Smooth muscle cell (in vitro differentiated cells): Measurements from ENCODE around the gene ZNF532. TPM values are rescaled to one million over a fixed set of nuclear protein-coding genes. Genes with fewer than 3 reads are reported as not detected.
A peak's percentile ranks its signal among the peaks of the same experiment; 100 is the strongest.

Experiments used
- DNase-seq: peaks from one replicate; lab custom pipeline; 2025; ENCODE audit not compliant: unreplicated experiment; lab: John Stamatoyannopoulos, UW
- H2AFZ ChIP-seq: fragments of 200-600 bp; sonication (generic); 2 replicates; pipeline ENCODE4 v1.6.0; 2016; ENCODE audit warnings: antibody characterized with exemption, low read depth, mild to moderate bottlenecking
- H3F3A ChIP-seq: fragments of 200-600 bp; sonication (generic); 2 replicates; pipeline ENCODE4 v1.6.0; 2017; ENCODE audit warnings: antibody characterized with exemption, low read depth
- H3K27ac ChIP-seq: fragments of 200-600 bp; sonication (generic); 2 replicates; pipeline ENCODE4 v1.5.1; 2016; ENCODE audit warnings: low read depth, mild to moderate bottlenecking
- H3K27me3 ChIP-seq: fragments of 200-600 bp; sonication (generic); 2 replicates; pipeline ENCODE4 v1.6.1; 2016; ENCODE audit warnings: low read depth, mild to moderate bottlenecking
- H3K36me3 ChIP-seq: fragments of 200-600 bp; sonication (generic); 2 replicates; pipeline ENCODE4 v1.5.1; 2016; ENCODE audit warnings: low read depth
- H3K4me1 ChIP-seq: fragments of 200-600 bp; sonication (generic); 2 replicates; pipeline ENCODE4 v1.5.1; 2016; ENCODE audit warnings: low read depth
- H3K4me2 ChIP-seq: fragments of 200-600 bp; sonication (generic); 2 replicates; pipeline ENCODE4 v1.6.0; 2016; ENCODE audit warnings: mild to moderate bottlenecking
- H3K4me3 ChIP-seq: fragments of 200-600 bp; sonication (generic); 2 replicates; pipeline ENCODE4 v1.5.1; 2016; ENCODE audit warnings: mild to moderate bottlenecking
- H3K79me2 ChIP-seq: fragments of 200-600 bp; sonication (generic); 2 replicates; pipeline ENCODE4 v1.6.0; 2016; ENCODE audit warnings: low read depth, mild to moderate bottlenecking
- H3K9ac ChIP-seq: fragments of 200-600 bp; sonication (generic); 2 replicates; pipeline ENCODE4 v1.6.0; 2016; ENCODE audit warnings: low read depth
- H3K9me3 ChIP-seq: fragments of 200-600 bp; sonication (generic); replicated peaks from 2 replicates; pipeline ENCODE4 v1.5.1; 2016; ENCODE audit warnings: low read depth
- H4K20me1 ChIP-seq: fragments of 200-600 bp; sonication (generic); 2 replicates; pipeline ENCODE4 v1.6.0; 2016; ENCODE audit warnings: low read depth
- CTCF ChIP-seq: fragments of 200-600 bp; sonication (generic); IDR thresholded peaks from 2 replicates; pipeline ENCODE4 v1.5.1; 2017; ENCODE audit warnings: borderline replicate concordance, mild to moderate bottlenecking, antibody characterized with exemption; ENCODE audit not compliant: insufficient read depth, poor library complexity, severe bottlenecking
- WGBS: methylation state at CpG from one replicate; pipeline ENCODE4 v1.1.7; 2016; ENCODE audit warnings: low lambda C conversion rate; 5-methylcytosine and 5-hydroxymethylcytosine counted together
- polyA plus RNA-seq: library from polyadenylated mRNA; unstranded; fragments of >200 nt; fragmentation: Nextera tagmentation; extraction: Ambion mirVana; gene quantifications from 2 replicates; pipeline ENCODE4 v1.2.1, GENCODE V29; 2016
- total RNA-seq: library from RNA; depleted of rRNA; stranded (reverse); fragments of >200 nt; gene quantifications from 2 replicates; pipeline ENCODE4 v1.2.3, GENCODE V29; 2014

Gene ZNF532
- total and polyA plus RNA-seq, 2 experiments from 2014 or later: 31.6 to 126 TPM

DNA sequence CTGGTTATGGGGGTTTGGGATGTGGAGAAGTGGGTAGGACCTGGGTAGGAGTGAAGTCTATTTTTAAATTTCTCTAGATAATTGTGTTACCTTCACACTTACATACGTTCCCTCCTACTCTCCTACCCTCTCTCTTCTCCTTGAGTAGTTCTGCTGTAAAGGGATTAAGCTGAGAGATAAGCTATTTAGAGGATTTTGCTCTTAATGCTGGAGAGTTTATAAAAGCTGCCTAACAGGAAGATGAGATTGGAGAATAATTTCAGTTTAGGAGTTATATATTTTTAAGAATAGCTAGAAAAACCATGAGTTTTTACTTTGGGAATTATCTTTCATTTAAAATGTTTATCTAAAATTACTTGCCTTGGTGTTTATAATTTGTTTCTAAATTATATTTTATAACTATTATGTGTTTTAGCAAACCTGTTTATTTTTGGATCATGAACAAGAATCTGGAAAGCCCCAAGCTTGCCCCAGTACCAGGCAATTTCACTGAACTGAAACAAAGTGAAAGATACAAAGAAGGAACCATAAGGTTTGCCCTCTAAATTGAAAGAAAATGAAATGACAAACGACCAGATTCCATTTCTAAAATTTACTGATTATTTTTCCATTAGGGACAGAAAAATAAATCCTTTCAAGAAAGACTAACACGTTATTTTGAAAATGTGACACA is 101.5 kb downstream of the ZNF532 start:
- Histone ChIP-seq H3K27me3 (no peaks in the 10 kb centered on the region), H3K27ac (peak overlapping the region; percentile 73), H3K36me3 (no peaks in the 10 kb centered on the region), H3K4me1 (peaks cover 29% of the 10 kb centered on the region), H3K9ac (no peak overlapping the region), H3K4me3 (peak overlapping the region; percentile 31), H3K9me3 (no peaks in the 10 kb centered on the region), H3F3A (peaks cover 25% of the 10 kb centered on the region), H2AFZ (no peak overlapping the region), H4K20me1 (peaks cover 59% of the 10 kb centered on the region), H3K79me2 (peaks cover 16% of the 10 kb centered on the region), H3K4me2 (peak overlapping the region; percentile 69)
- no peak for DNase-seq
- WGBS: 53% methylated on average over 3 of the region's 3 CpGs
- no peak for TF ChIP-seq CTCF

- no peak for DNase-seq
- peaks cover 25% of the 10 kb centered on the region for H3F3A ChIP-seq
Measured at GRCh38 chr18:58966704-58967103, 102.0 kb downstream of the ZNF532 start.

GRCh38 chr18:58967751-58968254 is 103.1 kb downstream of the ZNF532 start:
- no peak for TF ChIP-seq CTCF

More at GRCh38 chr18:58966704-58967103, 102.0 kb downstream of the ZNF532 start:
- H3K9me3 ChIP-seq: no peaks in the 10 kb centered on the region
- TF ChIP-seq CTCF: no peak
- peaks cover 59% of the 10 kb centered on the region for H4K20me1 ChIP-seq
- H3K9ac ChIP-seq: no peak overlapping the region
- H3K36me3 ChIP-seq: no peaks in the 10 kb centered on the region
- peak overlapping the region; percentile 73 for H3K27ac ChIP-seq
- 49% methylated on average over 3 of the region's 3 CpGs for WGBS
- H2AFZ ChIP-seq: no peak overlapping the region
- peaks cover 16% of the 10 kb centered on the region for H3K79me2 ChIP-seq
- H3K4me1 ChIP-seq: peaks cover 29% of the 10 kb centered on the region
- H3K4me2 ChIP-seq: peak overlapping the region; percentile 69
- peak overlapping the region; percentile 31 for H3K4me3 ChIP-seq
- no peaks in the 10 kb centered on the region for H3K27me3 ChIP-seq

More at GRCh38 chr18:58967751-58968254, 103.1 kb downstream of the ZNF532 start:
- Histone ChIP-seq H3K9me3 (no peaks in the 10 kb centered on the region), H3K36me3 (no peaks in the 10 kb centered on the region), H3K4me3 (no peak overlapping the region), H3K27me3 (no peaks in the 10 kb centered on the region), H3K79me2 (peaks cover 16% of the 10 kb centered on the region), H3K9ac (no peak overlapping the region), H4K20me1 (peaks cover 59% of the 10 kb centered on the region), H2AFZ (no peak overlapping the region), H3K4me1 (peaks cover 29% of the 10 kb centered on the region), H3F3A (peaks cover 25% of the 10 kb centered on the region), H3K27ac (peak overlapping the region; percentile 52), H3K4me2 (peak overlapping the region; percentile 69)
- no peak for DNase-seq
- WGBS: 53% methylated on average over 5 of the region's 5 CpGs
